Measurements from ENCODE around the gene FGF23.

FGF23 gene

DNA sequence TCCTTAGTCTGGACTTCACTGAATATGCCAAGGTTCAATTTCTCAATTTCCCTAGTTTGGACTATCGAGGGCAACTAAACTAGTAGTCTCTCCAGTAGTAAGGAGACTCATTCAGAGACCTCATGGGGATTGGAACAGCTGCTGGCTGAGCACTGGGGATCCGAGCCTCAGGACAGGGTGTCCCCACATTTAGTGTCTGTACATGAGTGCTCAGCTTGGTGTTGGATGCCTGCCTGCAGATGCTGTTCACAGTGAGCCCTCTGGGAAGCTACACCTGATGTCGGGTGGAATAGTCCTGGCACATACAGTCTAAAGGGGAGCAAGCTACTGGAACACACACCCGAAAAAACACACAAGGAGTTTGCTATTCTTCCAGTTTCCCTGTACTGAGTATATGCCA is 820 bp upstream of the FGF23 start:
- DNase-seq: no peak

DNA sequence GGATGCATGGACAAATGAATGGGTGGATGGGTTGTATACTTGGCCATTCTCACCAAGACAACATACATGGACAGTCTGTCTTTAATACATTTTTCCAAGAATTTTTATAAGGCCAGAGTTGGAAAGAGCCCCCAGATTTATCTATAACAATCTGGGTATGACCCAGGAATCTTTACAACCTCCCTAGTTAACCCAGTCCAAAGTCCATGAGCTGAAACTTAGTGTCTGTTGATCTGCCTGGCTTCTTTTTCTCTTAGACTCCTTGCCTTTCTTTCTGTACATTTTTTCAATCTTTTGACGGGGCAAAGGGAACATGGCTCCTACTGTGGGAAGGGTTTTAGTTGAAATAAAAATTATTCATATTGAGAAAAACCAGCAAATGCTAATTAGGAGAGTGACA is 740 bp downstream of the FGF23 start:
- DNase-seq: no peak

DNA sequence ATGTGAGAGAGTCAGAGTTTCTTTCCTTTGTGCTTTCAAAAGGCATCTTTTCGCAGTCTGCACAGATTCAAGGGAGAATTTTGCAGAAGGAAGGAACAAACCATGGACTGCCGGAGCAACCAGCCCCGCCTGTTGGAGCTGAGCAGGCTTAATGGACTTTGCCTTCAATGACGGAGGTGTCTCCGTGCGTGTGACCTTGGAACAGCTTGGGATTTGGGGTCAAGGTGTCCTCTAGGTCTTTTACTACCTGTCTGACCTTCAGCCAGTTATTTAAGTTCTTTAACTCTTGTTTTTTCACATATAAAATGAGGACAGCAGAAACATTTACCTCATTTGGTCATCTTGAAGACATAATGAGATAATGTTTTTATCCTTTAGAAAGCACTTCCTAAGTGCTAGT is 4.1 kb downstream of the FGF23 start:
- DNase-seq: no peak

DNA sequence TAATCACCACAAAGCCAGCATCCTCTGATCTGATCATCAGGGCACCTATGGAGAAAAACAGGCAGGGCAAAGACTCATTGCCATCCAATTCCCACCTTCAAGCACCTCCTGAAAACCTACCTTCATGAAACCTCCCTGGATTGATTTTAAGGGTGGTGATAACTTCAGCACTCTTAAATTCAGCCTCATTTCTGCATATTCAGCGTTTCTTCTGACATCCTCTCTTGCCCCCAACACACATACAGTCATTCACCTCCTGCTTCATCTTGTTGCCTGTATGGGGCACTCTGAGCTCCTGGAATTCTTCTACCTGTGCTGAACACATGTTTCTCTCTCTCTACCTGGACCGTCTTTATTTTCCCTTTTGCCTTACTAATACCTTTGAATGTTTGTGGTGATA is 6.9 kb downstream of the FGF23 start:
- no peak for DNase-seq

DNA sequence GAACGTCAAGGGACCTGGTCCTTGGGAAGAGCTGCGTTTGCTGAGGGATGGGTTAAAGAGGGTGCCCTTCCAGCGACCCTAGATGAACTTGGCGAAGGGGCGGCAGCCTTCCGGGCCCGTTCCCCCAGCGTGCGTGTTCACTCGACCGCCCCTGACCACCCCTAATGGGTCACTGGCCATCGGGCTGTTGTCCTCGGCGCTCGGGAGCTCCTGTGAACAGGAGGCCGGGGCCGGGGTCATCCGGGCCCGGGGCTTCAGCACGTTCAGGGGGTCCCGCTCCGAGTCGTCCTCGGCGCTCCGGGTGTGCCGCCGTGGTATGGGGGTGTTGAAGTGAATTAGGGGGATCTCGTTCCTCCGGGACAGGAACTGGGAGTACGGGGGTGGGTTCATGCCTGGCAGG is 9.2 kb downstream of the FGF23 start:
- DNase-seq: no peak

DNA sequence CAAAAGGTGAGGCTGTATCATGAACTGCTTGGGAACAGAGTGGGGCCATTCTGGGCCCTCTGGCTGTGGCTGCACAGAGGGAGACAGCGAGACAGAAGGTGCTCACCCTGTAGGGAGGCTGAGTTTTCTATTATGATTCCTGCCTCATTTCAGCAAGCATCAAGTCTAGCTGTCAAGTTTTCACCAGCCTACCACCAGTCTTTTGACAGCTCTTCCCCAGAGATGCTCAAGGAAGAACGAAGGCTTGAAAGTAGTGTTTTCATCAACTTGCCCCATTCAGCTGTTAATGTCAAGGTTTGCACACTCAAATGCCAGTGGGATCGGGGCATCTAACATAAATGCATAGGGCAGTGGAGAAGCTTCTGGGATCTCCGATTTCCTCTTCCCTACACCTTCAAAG is 10.0 kb downstream of the FGF23 start:
- no peak for DNase-seq

DNA sequence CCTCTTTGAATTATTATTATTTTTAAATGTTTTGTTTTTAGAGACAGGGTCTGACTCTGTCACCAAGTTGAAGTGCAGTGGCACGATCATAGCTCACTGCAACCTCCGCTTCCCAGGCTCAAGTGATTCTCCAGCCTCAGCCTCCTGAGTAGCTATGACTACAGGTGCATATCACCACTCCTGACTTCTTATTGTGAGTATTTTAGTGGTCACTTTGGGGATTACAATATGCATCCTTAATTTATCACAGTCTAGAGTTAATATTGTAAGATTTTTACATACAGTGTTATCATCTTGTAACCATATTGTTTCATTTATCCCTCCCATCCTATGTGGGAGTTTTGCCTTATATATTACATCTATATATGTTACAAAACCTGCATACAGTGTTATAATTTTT is 13.4 kb downstream of the FGF23 start:
- no peak for DNase-seq

DNA sequence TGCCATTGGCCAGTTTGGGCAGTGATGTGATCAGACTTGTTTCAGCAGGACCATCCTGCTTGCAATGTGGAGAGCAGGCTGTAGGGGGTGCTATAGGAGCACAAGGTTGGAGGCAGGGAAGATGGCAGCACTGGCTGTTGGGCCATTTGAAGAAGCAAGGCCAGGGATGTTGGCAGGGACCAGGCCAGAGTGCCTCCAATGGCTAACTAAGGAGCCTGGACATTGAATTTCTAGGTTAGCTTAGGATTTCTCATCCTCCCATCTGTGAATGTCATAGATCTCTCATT is 23.5 kb downstream of the FGF23 start:
- DNase-seq: peak; percentile 11

DNA sequence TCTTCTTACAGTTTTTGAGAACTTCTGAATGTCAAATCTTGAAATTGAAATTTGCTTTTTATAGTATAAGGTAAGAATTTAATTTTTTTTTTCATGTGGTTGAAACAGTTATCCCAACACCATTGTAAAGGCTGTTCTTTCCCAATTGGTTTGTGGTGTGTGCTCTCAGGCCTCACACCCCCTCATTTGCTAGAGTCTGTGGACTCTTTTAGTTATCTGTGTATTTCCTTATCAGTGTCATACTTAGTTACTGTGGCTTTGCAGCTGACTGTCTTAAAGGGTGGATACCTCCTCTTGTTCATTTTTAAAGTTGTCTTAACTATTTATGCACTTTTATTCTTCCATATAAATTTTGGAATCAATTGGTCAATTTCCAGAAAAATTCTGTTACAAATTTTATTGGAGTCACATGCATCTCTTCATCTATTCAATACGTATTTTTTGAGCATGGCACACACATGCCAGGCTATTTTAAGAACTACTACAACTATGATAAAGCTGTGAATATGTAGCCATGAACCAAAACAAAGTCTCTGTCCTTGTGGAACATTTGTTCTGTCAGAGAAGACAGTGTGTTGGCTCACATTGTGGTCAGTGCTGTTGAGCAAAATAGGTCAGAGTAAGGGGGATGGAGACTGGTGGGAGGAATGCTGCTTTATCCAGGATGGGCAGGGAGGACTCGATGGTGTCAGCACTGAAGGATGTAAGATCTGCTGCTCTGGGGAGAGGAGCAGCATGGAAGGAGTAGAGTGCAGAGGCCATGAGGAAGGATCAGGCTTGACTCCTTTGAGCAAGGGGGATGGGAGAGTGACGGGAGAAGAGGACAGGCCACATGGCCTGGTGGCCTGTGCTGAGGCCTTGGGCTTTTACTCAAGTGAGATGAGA is 24.1 kb downstream of the FGF23 start:
- no peak for DNase-seq

DNA sequence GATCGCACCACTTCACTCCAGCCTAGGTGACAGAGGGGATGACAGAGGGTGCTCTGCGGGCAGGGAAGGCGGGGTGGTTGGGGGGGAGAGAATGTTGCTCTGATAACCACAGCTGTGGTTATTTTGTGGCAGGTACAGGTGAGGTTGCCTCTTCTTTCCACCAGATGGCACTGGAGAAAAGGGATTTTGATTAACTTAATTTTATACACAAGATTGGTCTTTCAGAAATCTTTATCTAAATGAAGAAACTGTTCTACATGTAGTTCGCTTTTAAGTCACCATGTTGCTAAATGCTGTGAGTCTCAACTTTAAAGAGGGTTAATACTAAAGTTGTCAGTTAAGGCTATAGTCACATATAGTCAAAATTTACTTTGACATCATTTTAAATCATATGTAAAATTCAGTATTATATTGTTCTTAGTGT is 25.7 kb downstream of the FGF23 start:
- DNase-seq: no peak

DNA sequence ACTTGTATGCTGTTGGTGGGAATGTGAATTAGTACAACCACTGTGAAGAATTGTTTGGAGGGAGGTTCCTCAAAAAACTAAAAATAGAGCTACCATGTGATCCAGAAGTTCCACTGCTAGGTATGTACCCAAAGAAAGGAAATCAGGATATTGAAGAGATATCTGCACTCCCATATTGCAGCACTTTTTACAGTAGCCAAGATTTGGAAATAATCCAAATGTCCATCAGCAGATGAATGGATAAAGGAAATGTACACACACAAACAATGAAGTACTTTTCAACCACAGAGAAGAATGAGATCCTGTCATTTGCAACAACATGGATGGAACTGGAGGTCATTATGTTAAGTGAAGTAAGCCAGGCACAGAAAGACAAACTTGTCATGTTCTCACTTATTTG is 32.6 kb downstream of the FGF23 start:
- no peak for DNase-seq

DNA sequence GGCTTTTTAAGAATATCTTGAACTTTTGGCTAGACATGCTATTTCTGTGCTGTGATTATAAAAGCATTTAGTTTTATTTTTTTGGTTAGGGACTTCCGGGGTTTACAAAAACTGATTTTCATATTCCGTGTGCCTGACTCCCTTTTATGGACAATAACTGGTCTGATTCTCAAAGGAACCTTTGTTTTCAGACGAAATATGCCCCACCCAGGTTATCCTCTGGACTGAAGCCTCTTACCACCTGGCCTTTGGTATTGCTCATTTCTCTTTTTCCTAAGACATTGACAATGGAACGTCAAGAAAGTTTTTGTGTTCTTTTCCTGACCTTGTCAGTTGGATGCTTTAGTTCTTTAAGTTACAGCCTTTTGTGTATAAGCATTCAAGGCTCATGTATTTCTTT is 47.7 kb downstream of the FGF23 start:
- DNase-seq: no peak

DNA sequence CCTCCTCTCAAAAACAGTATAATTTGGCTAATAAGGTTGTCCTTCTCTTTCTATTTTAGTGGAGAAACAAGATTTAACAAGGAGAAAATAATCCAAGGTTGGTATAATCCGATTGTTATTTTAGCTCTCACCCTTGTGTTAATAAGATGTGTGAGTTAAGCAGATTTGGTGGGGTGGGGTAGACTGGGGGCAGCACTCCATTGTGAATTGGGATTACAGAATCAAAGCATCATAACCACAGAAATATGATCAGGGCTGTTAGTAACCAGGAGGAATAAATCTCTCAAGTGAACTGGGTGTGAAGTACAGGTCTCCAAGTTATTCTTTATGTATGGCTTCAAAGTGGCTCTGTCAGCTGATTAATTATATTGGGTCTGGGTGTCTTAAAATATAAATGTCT is 48.3 kb downstream of the FGF23 start:
- DNase-seq: no peak

DNA sequence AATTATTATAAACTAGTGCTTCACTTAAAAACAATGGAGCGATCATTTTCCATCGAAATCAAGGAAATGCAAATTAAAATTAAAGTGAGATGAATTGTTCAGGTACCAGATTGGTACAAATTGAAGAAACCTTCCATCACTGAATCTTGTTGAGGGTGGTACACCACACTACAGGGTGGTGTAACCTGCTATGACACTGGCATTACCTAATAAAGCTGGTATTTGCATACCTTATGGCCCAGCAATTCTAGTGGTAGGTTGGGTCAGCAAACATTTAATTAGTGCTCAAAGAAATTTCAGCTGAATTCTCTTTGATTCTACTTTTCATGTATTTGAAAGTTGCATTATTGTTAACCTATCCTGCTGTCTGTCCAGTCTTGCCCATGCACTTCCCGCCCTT is 49.3 kb downstream of the FGF23 start:
- no peak for DNase-seq

DNA sequence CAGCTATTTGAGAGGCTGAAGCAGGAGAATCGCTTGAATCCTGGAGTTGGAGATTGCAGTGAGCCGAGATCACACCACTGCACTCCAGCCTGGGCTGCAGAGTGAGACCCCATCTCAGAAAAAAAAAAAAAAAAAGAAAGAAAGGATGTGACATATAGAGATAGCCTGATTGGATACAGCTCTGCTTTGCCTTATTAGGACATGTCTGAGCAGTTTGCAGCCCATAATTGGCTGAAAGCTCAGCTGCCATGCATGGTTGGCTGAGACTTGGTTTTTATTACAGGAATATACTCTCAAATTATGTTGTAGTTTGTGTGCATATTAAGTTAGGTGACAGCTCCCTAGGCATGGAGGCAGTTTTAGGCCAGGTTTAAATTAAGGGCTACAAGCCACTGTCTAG is 52.2 kb downstream of the FGF23 start:
- no peak for DNase-seq

DNA sequence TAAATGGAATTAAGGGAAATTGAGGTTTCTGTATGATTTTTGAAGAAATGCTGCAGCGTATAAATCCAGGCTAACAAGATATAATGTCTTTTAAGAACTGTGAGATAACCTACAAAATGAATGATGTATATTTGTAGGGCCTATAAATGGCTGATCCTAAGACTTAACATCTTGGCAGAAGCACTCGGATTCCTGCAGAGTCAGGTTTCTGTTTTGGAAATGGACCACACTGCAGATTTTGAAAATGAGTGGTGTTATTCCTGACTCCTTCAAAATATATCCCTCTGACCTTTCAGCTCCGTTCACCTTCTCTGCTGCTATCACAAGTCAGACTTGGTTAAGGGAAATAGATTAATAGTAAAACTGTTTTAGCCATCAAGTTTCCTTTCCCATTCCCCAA is 53.5 kb downstream of the FGF23 start:
- no peak for DNase-seq

DNA sequence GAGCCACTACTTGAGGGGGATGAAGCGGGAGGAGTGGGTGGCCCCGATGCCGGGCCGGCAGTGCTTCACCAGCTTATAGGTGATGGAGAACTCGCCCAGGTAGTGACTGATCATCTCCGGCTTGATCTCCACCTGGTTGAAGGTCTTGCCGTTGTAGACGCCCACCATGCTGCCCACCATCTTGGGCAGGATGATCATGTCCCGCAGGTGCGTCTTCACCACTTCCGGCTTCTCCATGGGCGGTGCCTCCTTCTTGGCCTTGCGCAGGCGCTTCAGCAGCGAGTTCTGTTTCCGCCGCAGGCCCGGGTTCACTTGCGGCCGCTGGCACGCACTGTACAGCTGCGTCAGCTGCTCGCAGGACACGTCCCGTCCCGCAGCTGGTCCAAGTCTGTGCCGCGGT is 55.1 kb downstream of the FGF23 start:
- no peak for DNase-seq

DNA sequence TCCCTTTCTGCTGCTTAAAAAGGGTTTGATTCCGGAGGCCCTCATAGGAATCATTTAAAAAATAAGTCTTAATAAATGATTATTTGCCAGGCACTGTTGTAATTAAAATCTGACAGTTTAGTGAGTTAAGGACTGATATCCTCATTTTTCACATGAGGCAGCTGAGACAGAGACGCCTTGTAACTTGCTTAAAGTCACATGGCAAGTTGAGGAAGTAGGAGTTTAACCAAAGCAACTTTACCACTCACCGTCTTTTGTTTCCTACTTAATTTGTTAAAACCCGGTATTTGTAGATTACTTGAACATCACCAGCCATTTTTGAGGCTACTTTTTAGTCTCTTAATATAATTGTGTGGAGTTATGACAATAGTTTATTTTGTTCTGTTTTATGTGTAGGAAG is 56.1 kb downstream of the FGF23 start:
- DNase-seq: no peak

DNA sequence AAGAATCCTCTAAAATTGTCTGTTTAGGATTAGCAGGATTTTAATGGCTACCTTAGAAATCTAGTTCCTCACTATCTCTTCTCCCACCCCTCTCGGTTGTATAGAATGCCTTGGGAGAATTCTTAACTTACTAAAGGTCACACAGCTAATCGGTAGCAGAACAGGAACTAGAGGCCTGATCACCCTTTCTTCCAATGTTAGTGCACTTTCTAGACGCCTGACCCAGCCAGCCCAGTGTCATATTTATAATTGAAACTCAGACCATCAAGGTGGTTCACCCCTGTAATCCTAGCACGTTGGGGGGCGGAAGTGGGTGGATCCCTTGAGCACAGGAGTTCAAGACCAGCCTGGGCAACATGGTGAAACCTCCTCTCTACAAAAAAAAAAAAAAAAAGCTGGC is 56.8 kb downstream of the FGF23 start:
- no peak for DNase-seq

DNA sequence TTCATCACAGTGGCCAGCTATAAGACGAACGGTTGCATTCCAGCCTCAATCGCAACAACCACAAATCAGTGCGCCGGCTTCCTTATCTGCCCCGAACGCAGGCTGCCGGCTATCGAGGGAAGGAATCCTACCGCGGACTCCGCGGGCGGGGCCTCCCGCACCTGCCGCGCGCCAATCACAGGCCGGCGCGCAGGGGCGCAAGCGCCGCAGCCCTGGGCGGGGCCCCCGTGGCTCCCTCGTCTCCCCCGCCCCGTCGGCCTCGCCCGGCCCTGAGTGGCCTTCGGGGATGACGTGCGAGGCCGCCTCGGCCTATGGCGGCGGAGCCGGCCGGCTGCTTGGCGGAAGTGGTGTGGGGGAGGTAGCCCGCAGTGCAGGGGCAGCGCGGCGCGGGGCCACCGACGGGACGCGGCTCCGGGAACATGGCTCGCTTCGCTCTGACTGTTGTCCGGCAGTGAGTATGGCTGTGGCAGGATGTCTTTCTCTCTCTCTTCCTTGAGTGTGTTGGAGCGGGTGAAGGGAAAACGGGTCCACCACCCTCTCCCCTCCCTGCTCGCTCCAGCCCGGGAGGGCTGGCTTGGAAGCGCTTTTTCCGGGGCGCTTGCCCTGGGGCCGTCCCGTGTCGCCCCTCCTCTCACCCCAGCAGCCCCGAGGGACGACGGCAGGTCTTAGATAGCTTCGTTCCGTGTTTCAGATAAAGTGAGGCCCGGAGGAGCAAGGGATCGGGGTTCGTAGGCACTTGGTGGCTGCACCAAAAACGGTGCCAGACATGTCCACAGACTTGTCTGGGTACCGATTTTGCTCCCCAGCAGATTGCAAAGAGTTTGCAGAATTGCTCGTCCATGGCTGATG is 58.4 kb downstream of the FGF23 start, which contains the start of gene TIGAR:
Gene TIGAR, plus strand, starts transcription at position 361 of the 849 bp plus-strand sequence. Its CDS starts 59 bp downstream, at position 420.
- peak; percentile 91 for DNase-seq

DNA sequence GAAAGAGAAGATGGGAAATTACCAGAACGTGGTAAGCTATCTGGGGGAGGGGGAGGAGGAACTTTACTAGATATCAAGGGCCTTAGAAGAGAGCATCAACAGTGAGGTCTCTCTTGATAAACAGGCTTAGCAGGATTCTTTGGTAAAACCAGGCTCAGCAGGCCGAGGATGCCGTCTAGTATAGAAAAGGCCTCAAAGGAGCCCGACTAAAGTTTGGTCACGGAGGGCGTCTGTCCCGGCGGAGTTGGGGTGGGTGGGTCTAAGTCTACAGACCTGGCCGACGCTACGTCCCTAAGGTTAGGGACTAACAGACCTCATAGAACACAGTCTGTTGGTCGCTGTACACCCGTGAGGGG is 59.0 kb downstream of the FGF23 start:
- peak; percentile 51 for DNase-seq

All from stimulated activated naive CD4-positive, alpha-beta T cell treated with Interleukin-2 at 50 U/mL for 16 hours (primary cell).